Endothelial cell (in vitro differentiated cells): Measurements from ENCODE around the gene CRAMP1. TPM values are rescaled to one million over a fixed set of nuclear protein-coding genes. Genes with fewer than 3 reads are reported as not detected.

Experiments used
- DNase-seq: peaks from one replicate; pipeline ENCODE4 v3.0.0; 2021; ENCODE audit warnings: low spot score
- H3K27ac Mint-ChIP-seq: one replicate; pipeline ENCODE4 v1.8.0; 2021; ENCODE audit warnings: mixed read lengths, inconsistent platforms; ENCODE audit not compliant: unreplicated experiment
- H3K27me3 Mint-ChIP-seq: one replicate; pipeline ENCODE4 v1.8.0; 2021; ENCODE audit warnings: mild to moderate bottlenecking, moderate library complexity, mixed read lengths, inconsistent platforms; ENCODE audit not compliant: unreplicated experiment
- H3K36me3 Mint-ChIP-seq: one replicate; pipeline ENCODE4 v1.8.0; 2021; ENCODE audit warnings: mild to moderate bottlenecking, low read depth, mixed read lengths, inconsistent platforms; ENCODE audit not compliant: unreplicated experiment
- H3K4me1 Mint-ChIP-seq: one replicate; pipeline ENCODE4 v1.8.0; 2021; ENCODE audit warnings: mild to moderate bottlenecking, mixed read lengths, inconsistent platforms; ENCODE audit not compliant: unreplicated experiment
- H3K4me3 Mint-ChIP-seq: one replicate; pipeline ENCODE4 v1.8.0; 2021; ENCODE audit warnings: mild to moderate bottlenecking, mixed read lengths, inconsistent platforms; ENCODE audit not compliant: unreplicated experiment
- H3K9me3 Mint-ChIP-seq: one replicate; pipeline ENCODE4 v1.8.0; 2021; ENCODE audit warnings: mixed read lengths, inconsistent platforms; ENCODE audit not compliant: unreplicated experiment
- CTCF ChIP-seq: fragments of 200-600 bp; sonication (generic); IDR thresholded peaks from one replicate; pipeline ENCODE4 v1.5.0; 2021; ENCODE audit warnings: antibody characterized with exemption; ENCODE audit not compliant: unreplicated experiment
- total RNA-seq: library from RNA; stranded (reverse); fragmentation: NEBNext Ultra II Directional; extraction: Animal tissue kit (Norgen Biotek cat#: 25700); gene quantifications from one replicate; pipeline ENCODE4 v1.2.1, GENCODE V29; 2021; ENCODE audit not compliant: unreplicated experiment

CRAMP1 gene
- total RNA-seq, 1 donor from 2014 or later, result 46.8 TPM

GRCh38 chr16:1647856-1648255 is 35.7 kb downstream of the CRAMP1 start:
- H3K4me3 Mint-ChIP-seq, result peak overlapping the region; percentile 26
- no peak for DNase-seq
- H3K9me3 Mint-ChIP-seq, result no peaks in the 10 kb centered on the region
- H3K36me3 Mint-ChIP-seq, result peaks cover 51% of the 10 kb centered on the region
- H3K4me1 Mint-ChIP-seq, result peaks cover 8% of the 10 kb centered on the region
- TF ChIP-seq CTCF, result no peak
- no peak overlapping the region for H3K27ac Mint-ChIP-seq
- H3K27me3 Mint-ChIP-seq, result peaks cover 7% of the 10 kb centered on the region

DNA sequence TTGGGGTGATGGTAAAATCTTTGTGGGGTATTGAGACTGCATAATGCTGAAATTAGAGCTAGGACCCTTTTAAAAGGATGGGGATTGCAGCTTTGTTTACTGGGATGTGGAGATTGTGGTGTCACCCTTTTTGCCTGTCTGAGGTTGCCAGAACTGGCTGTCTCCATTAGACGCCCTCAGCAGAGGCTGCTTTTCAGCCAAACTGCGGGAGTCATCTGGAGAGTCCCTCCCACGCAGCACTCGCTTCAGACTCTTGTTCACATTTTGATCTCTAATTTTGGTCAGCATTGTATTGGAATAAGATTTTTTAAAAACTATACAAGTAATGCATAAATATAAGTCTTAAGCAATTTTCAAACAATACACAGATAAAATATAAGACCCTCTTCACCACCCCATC is 38.0 kb downstream of the CRAMP1 start:
- H3K9me3 Mint-ChIP-seq, result no peaks in the 10 kb centered on the region
- DNase-seq, result no peak
- no peak for TF ChIP-seq CTCF
- no peak overlapping the region for H3K27ac Mint-ChIP-seq
- peaks cover 41% of the 10 kb centered on the region for H3K36me3 Mint-ChIP-seq
- H3K27me3 Mint-ChIP-seq, result peaks cover 11% of the 10 kb centered on the region
- no peak overlapping the region for H3K4me3 Mint-ChIP-seq
- H3K4me1 Mint-ChIP-seq, result peaks cover 8% of the 10 kb centered on the region

GRCh38 chr16:1651094-1651973 is 39.2 kb downstream of the CRAMP1 start:
- Mint-ChIP-seq H3K36me3 (peaks cover 41% of the 10 kb centered on the region), H3K27ac (peak overlapping the region; percentile 1), H3K4me1 (peaks cover 10% of the 10 kb centered on the region)

DNA sequence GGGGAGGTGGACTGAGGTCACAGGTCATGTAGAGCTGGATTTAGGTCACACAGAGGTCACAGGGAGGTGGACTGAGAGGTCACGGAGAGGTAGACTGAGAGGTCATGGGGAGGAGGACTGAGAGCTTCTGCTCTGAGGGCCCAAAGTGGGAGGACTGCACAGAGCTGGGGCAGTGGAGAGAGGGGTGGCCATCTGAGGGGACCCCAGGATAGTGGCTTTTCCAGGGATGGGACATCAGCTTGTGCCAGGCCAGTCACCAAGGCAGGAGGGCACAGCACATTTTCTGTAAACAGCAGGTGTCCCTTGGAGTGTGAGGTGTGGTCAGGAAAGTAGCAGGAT is 39.8 kb downstream of the CRAMP1 start:
- TF ChIP-seq CTCF, result no peak
- Mint-ChIP-seq H3K4me3 (peak overlapping the region; percentile 21), H3K27me3 (peaks cover 14% of the 10 kb centered on the region), H3K36me3 (peaks cover 41% of the 10 kb centered on the region), H3K27ac (peak overlapping the region; percentile 1), H3K4me1 (peaks cover 10% of the 10 kb centered on the region), H3K9me3 (no peaks in the 10 kb centered on the region)
- no peak for DNase-seq

More at GRCh38 chr16:1651094-1651973, 39.2 kb downstream of the CRAMP1 start:
- no peak for TF ChIP-seq CTCF
- H3K9me3 Mint-ChIP-seq, result no peaks in the 10 kb centered on the region
- peak overlapping the region; percentile 21 for H3K4me3 Mint-ChIP-seq
- no peak for DNase-seq
- peaks cover 14% of the 10 kb centered on the region for H3K27me3 Mint-ChIP-seq

- Mint-ChIP-seq H3K9me3 (no peaks in the 10 kb centered on the region), H3K4me1 (peaks cover 10% of the 10 kb centered on the region), H3K27ac (no peak overlapping the region), H3K4me3 (no peak overlapping the region), H3K36me3 (peaks cover 37% of the 10 kb centered on the region), H3K27me3 (peaks cover 14% of the 10 kb centered on the region)
- no peak for TF ChIP-seq CTCF
- no peak for DNase-seq
Measured at GRCh38 chr16:1653023-1653422, 40.9 kb downstream of the CRAMP1 start.
